ENCODE data around the gene OAF.

Gene OAF

GRCh38 chr11:120205596-120206161, 5.2 kb upstream of the OAF start:
- DNase-seq, result no peak

- DNase-seq, result no peak
Observed at GRCh38 chr11:120207512-120207911, 3.3 kb upstream of the OAF start.

GRCh38 chr11:120208001-120208441, 2.8 kb upstream of the OAF start:
- DNase-seq, result no peak

- DNase-seq, result no peak
Observed at GRCh38 chr11:120208777-120209176, 2.1 kb upstream of the OAF start.

DNA sequence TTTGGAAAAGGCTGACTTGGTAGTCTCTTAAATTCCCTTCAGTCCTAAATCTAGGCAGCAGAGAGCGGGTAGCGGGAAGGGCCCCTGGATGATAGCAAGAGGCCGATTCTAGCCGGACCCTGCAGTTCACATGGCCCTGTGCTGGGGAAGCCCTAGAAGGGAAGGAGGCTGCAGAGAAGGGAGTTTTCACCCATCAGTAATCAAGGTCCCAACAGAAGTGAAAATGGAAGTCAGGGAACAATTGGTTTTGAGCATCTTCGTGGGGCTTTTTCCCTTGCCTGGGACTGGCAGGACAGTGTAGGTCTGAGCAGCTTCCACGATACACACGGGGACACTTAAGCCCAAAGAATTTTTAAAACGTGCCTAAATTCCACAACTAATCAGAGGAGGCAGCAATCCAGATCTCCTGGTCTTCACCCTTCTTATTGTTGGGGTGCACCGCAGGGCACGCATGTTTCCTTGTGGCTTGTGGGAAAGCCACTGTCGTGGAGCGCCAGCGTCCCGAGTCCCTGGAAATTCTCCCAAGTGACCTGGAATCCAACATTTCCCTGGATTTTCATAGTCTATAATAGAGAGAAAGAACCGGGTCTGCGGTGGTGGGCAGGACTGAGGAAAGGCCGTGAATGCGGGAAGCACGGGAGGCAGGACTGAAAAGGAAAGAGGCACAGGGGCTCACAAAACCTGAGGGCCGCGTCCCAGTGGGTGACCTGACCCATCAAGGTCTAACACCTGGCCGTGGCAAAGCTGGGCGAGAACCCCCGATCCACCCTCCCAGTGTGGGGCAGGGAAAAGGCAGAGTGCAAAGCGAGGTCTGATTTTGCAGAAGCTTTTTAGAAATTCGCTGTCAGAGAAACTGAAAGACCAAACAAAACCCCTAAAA, 846 bp upstream of the OAF start:
- no peak for DNase-seq

- DNase-seq, result no peak
Observed at GRCh38 chr11:120211522-120212258, 858 bp downstream of the OAF start.

DNA sequence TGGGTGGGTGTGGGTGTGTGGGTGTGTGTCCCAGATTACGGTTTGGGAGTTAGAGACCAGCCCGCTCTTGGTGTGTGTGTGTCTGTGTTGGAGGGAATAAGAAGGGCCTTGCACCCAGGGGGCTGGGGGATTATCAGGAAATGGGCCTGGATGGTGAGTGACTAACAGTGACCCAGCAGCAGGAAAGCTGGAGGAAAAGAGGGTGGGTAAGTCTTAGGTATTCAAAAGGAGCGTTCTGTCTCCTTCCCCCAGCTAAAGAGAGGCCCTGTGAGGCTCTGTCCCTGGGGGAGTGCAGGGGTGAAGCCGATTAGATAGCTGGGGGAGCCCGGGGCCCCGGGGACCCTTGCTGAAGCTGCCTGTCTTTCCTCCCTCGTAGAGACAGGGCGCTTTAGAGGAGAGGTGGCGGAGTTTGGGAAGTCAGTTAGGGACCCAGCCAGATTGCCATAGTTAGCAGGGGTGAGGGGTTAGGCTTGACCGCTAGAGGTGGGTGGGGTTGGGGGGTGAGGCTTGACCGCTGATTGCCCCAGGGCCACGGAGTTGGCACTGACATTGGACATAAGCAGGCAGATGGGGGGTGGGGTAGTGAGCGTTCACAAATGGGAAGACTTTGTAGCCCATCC, 1.5 kb downstream of the OAF start:
- no peak for DNase-seq

- no peak for DNase-seq
Observed at GRCh38 chr11:120212926-120213325, 2.1 kb downstream of the OAF start.

DNA sequence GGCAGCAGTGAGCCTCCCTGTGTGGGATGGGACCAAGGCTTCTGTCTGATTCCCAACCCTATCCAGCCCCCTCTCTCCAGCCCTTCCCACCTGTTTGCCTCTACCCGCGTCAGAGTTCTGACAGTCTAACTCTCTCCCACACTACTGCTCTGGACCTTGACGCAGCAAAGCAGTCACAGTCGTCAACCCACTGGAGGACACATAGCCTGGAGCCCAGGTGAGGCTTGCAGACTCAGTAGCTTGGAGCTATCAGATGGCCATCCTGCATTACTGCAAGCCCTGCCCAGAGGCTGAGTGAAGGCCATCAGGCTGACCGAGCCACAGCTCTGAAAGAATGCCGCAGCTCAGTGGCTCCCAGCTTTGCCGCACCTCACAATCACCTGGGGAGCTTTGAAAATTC, 3.7 kb downstream of the OAF start:
- DNase-seq, result no peak

DNA sequence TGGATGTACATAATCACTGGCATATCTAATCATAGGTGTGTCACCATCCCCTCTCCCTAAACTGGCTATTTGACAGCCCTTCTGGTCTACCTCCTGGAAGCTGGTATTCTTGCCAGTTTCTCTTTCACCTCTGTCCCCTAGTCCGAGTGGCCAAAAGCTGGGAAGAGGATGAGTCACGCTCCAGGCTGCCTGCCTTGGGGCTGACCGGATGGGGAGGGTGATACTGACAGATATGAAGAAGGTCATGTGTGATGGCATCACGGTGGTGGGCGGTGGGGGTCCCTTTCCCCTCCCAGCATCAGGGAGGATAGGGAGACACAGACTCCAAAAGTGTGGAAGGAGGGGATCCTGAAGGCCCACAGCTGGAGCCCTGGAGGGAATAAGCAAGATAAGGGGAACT, 4.8 kb downstream of the OAF start:
- no peak for DNase-seq

- DNase-seq, result no peak
Observed at GRCh38 chr11:120216426-120217102, 5.7 kb downstream of the OAF start.

DNA sequence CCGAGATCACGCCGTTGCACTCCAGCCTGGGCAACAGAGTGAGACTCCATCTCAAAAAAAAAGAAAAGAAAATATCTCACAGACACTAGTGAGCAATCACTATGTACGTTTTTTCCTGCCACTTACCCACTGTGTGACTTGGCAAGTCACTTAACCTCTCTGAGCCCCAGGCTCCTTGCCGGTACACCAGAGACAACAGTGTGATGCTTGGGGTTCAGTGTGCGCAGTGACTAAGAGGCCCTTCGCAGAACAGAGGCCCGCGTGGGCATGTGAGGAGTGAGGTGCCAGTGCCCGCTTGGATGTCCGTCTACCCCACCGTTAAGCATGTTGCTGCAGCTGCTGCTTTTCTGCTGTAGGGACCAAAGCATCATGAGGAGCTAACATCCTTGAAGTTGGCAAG, 6.7 kb downstream of the OAF start:
- no peak for DNase-seq

DNA sequence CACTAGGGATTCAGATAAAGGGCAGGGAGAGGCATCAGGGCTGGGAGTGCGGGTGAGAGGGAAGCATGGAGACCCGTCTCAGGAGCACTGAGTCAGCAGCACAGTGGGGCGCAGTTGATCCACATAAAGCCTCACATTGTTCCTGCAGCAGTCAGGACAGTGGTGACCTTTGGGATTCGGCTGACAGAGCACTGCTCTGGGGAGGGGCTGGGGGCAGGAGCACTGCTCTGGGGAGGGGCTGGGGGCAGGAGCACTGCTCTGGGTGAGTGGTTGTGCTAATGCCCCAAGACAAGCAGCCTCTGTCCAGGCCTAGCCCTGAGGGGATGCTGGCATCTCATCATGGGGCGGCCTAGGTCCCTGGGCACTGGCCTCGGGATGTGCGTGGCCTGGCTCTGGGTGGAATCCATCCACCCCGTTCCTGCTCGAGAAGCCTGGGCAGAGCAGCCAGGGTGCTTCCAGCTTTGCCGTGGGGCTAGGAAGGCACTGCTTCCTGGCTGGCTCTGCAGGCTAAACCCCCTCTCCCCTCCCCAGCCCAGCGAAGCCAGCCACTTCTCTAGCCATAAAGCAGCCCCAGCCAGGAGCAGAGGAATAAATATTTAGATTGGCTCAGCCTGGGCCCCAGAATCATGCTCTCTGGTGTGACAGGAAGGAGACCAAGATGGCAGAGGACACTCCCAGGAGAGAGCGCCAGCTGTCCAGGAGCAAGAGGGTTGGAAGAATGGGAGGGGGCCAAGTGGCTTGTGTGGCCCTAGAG, 7.3 kb downstream of the OAF start:
- no peak for DNase-seq

- DNase-seq, result no peak
Observed at GRCh38 chr11:120218695-120219033, 7.8 kb downstream of the OAF start.

DNA sequence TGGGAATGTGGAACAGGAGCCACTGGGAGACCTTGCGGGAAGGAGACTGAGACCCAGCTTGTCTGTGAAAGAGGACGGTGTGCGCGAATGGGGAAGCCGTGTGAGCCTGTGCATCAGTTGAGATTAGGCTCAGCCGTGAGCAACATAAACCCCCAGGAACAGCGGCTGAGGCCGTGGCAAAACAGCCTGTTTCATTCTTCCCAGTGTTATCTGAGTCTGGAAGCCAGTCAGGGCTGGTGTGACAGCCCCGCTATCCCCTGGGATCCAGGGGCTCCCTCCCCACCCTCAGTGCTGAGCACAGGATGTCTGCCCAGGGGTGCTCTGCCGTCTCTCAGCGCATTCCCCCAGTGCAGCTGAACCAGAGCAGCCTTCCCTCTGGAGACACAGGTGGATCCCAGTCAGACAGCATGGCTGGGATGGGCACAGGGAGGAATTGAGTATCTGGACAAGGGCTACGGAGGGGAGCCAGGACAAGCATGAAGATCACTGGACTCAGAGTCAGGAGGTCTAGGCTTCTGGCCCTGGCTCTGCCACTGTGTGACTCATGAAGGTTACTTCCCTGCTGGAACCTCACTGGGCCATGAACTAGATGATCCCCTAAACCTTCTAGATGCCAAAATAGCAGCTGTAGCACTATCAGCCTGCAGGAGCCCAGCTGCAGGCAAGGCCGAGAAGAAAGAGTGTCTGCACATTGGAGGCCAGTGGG, 8.6 kb downstream of the OAF start:
- no peak for DNase-seq

DNA sequence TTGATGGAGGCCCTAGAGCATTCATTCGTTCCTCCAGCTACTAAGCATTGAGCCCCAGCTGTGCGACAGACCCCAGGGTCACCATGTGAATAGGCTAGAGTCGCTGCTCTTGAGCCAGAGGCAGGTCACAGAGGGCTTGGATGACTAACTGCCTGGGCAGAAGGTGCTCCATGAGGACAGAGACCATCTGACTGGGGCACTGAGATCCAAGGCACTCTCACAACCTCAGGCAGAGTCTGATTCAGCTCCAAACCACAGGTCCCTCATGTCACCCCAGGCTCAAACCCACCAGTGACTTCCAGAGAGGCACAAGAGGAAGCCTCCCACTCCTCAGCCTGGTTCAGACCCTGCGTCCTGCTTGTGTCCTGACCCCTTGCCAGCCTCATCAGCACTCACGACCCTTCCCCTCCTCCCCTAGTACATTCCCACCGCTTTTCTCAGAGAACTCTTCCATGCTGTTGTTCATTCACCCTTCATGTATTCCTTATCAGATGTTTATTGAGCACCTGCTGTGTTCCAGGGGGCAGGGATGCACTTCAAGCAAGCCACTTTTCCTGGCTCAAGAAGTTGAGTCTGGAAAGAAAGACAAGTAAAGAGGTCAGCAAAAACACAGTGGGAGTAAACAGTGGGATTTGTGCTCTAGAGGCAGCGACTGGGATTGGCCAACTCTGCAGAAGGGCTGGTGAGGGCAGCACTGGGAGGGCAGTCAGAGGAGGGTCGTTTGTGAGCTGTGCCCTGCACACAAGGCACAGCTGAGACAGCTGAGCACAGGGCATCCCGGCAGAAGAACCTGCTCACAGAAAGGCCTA, 9.3 kb downstream of the OAF start:
- no peak for DNase-seq

DNA sequence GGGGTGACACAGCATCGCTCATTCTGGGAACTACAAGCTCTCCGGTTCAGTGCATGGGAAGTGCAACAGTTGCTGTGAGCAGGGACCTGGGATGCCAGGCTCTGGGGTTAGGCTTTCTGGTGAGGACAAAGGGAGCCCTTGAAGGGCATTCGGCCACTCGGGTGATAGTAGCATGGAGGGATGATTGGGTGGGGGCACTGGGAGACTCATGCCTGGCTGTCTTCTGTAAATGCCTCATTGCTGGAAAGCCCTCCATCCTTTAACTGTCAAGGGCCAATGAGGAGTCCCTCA, 9.9 kb downstream of the OAF start:
- DNase-seq, result no peak

GRCh38 chr11:120221115-120221752, 10.4 kb downstream of the OAF start:
- no peak for DNase-seq

- no peak for DNase-seq
Observed at GRCh38 chr11:120222916-120223315, 12.1 kb downstream of the OAF start.

GRCh38 chr11:120223793-120224192, 13.0 kb downstream of the OAF start:
- no peak for DNase-seq

Data from CD4-positive, alpha-beta T cell treated with Interleukin-17A for 4 hours (primary cell).